Heart left ventricle (tissue), 16 donors: ENCODE results near the gene CHMP3. TPM values are rescaled to one million over a fixed set of nuclear protein-coding genes. Genes with fewer than 3 reads are reported as not detected.

Source experiments
- ATAC-seq, 4 donors: fragments of 200-7000 bp; cut with Tn5 transposase; one replicate each; pipeline ENCODE4 v1.9.1; 2020 to 2022; ENCODE audit warnings: moderate library complexity in 4 of 4, mild to moderate bottlenecking in 3 of 4, moderate number of reproducible peaks in 1 of 4
- DNase-seq, 5 donors: peaks; one replicate each; pipeline ENCODE4 v3.0.0-alpha.2; 2020
- H3K27ac ChIP-seq, 12 donors: fragments of 200-600 bp; sonication (generic) in 4 of 12; one replicate each; pipeline versions ENCODE4 v1.5.0 to v1.8.0; 2016 to 2022; ENCODE audit warnings: mild to moderate bottlenecking in 2 of 12
- H3K27me3 ChIP-seq, 9 donors: fragments of 200-600 bp; sonication (generic) in 2 of 9; one replicate each; pipeline versions ENCODE4 v1.5.1 to v1.8.0; 2016 to 2022; ENCODE audit warnings: mild to moderate bottlenecking in 3 of 9
- H3K36me3 ChIP-seq, 9 donors: fragments of 200-600 bp; sonication (generic) in 2 of 9; one replicate each; pipeline versions ENCODE4 v1.5.0 to v1.8.0; 2018 to 2022; ENCODE audit warnings: mild to moderate bottlenecking in 2 of 9
- H3K4me1 ChIP-seq, 12 donors: fragments of 200-600 bp; sonication (generic) in 4 of 12; one replicate each; pipeline versions ENCODE4 v1.5.0 to v1.8.0; 2016 to 2022; ENCODE audit warnings: mild to moderate bottlenecking in 3 of 12
- H3K4me3 ChIP-seq, 12 donors: fragments of 200-600 bp; sonication (generic) in 4 of 12; one replicate each; pipeline versions ENCODE4 v1.5.0 to v1.8.0; 2017 to 2022; ENCODE audit warnings: mild to moderate bottlenecking in 9 of 12, moderate library complexity in 4 of 12
- H3K9me3 ChIP-seq, 12 donors: fragments of 200-600 bp; sonication (generic) in 4 of 12; one replicate each; pipeline versions ENCODE4 v1.5.0 to v1.8.0; 2016 to 2022; ENCODE audit warnings: mild to moderate bottlenecking in 1 of 12
- CTCF ChIP-seq, 12 donors: fragments of 200-600 bp; sonication (generic) in 4 of 12; IDR thresholded peaks; one replicate each; pipeline versions ENCODE4 v1.5.0 to v1.8.0; 2018 to 2022; ENCODE audit warnings: antibody characterized with exemption in 12 of 12, mild to moderate bottlenecking in 5 of 12
- POLR2A ChIP-seq, 2 donors: fragments of 450-650 bp; IDR thresholded peaks; one replicate each; pipeline ENCODE4 v1.6.1; 2017; ENCODE audit warnings: antibody characterized with exemption in 2 of 2, mild to moderate bottlenecking in 2 of 2, moderate library complexity in 2 of 2
- WGBS, 4 donors: extraction: QIAGEN DNeasy Blood & Tissue Kit in 2 of 4; methylation state at CpG; one replicate each; pipeline versions ENCODE4 v1.1.5 to v1.1.7; 2013 to 2018; 5-methylcytosine and 5-hydroxymethylcytosine counted together
- intact Hi-C, 10 donors: fragments of 100-400 bp; cut with DNase I; formaldehyde crosslinking; loops; one replicate each; pipeline versions ENCODE4 v1.11.1 to v1.14.2; 2022
- polyA plus RNA-seq, 2 donors: library from polyadenylated mRNA; stranded (reverse); fragments of 200-250 nt; gene quantifications; one replicate each; pipeline ENCODE4 v1.2.3, GENCODE V29; 2013
- total RNA-seq, 9 donors: library from RNA; depleted of rRNA in 2 of 9; stranded (reverse); fragments of >200 nt in 2 of 9; fragmentation: NEBNext Ultra II Directional in 3 of 9; extraction: Animal tissue kit (Norgen Biotek cat#: 25700) in 3 of 9; gene quantifications; one replicate each; pipeline versions ENCODE4 v1.1.0 to v1.2.4, GENCODE V29; 2016 to 2023
- donor health status: ischemic (EF 13 %, LVEDD 7.1; RV severe dilation, severe dysfunction).
- donor health status: healthy with polysubstance abuse.
- donor health status: DM: no; HTN: yes; CAD: no.
- donor health status: DM: no; HTN: no; CAD: no.
- donor health status: ischemic (EF 25% LVEDD 6.9; RV normal size, moderate dysfunction).
- donor health status: ischemic (EF 25% LVEDD 5.7; RV mildly dilated, moderate dysfunction).
- donor health status: healthy.
- donor health status: DM: yes; HTN: yes; CAD: no.
- donor health status: ischemic (EF 35%, LVEDD 5.7; RV mildly dilated, moderate dysfunction).
- donor health status: nonischemic (EF 11% LVEDD 7.7; RV severe dilation, severe dysfunction).
- donor health status: DM: yes; HTN: yes; CAD: no.
- donor health status: PGD.
- donor health status: ischemic (EF 29% LVEDD 5.4; RV normal size, mild dysfunction).
- donor health status: nonischemic (EF 23%, LVEDD 6.1; RV moderate dilation, normal function).

CHMP3 gene
- total and polyA plus RNA-seq, 11 donors: 50.0 to 178 (median 144) TPM

GRCh38 chr2:86468162-86469033 is 94.8 kb downstream of the CHMP3 start:
- H3K27me3 ChIP-seq: no peaks in the 10 kb centered on the region
- no peak for DNase-seq
- intact Hi-C loops: loop anchor here in 2 of 10 donors (2.0 to 10.0 kb wide), 2 partner anchors 26 to 156 kb away; partner anchors contain the start of gene RNF103 (in 1 of the 2)
- no peaks in the 10 kb centered on the region for H3K9me3 ChIP-seq
- H3K36me3 ChIP-seq: peaks cover 0 to 100% (median 97%) of the 10 kb centered on the region in 9 donors
- H3K4me1 ChIP-seq: peaks cover 0 to 47% (median 26%) of the 10 kb centered on the region in 12 donors
- no peak for TF ChIP-seq POLR2A (IDR thresholded peaks at IDR 0.05)
- TF ChIP-seq CTCF (IDR thresholded peaks at IDR 0.05): no peak
- no peak overlapping the region for H3K27ac ChIP-seq
- no peak for ATAC-seq
- no peak overlapping the region for H3K4me3 ChIP-seq
- WGBS, 4 donors: 58 to 70% (median 67%) methylated on average over 7 of the region's 7 CpGs

- Histone ChIP-seq H3K4me1 (peaks cover 0 to 54% (median 27%) of the 10 kb centered on the region in 12 donors), H3K9me3 (no peaks in the 10 kb centered on the region), H3K4me3 (no peak overlapping the region), H3K27me3 (no peaks in the 10 kb centered on the region), H3K36me3 (peaks cover 0 to 100% (median 97%) of the 10 kb centered on the region in 9 donors), H3K27ac (no peak overlapping the region)
- DNase-seq (no peak), ATAC-seq (no peak)
- intact Hi-C loops: loop anchor here in 1 of 10 donors (10.0 kb wide), 1 partner anchor 158 kb away; the partner anchor contains the start of gene RNF103
- WGBS, 4 donors: 75 to 89% (median 83%) methylated on average over 1 of the region's 1 CpG
- TF ChIP-seq POLR2A (IDR thresholded peaks at IDR 0.05): no peak
- no peak for TF ChIP-seq CTCF (IDR thresholded peaks at IDR 0.05)
Observed at GRCh38 chr2:86466306-86466705, 96.9 kb downstream of the CHMP3 start.

GRCh38 chr2:86464652-86465051 is 98.6 kb downstream of the CHMP3 start:
- TF ChIP-seq CTCF (IDR thresholded peaks at IDR 0.05): no peak
- no peak for TF ChIP-seq POLR2A (IDR thresholded peaks at IDR 0.05)
- no peak overlapping the region for H3K4me3 ChIP-seq
- peaks cover 0 to 100% (median 98%) of the 10 kb centered on the region in 9 donors for H3K36me3 ChIP-seq
- H3K4me1 ChIP-seq: peaks cover 0 to 56% (median 28%) of the 10 kb centered on the region in 12 donors
- H3K27me3 ChIP-seq: no peaks in the 10 kb centered on the region
- 60 to 63% (median 62%) methylated on average over 3 of the region's 3 CpGs for WGBS, 4 donors
- peak overlapping the region in 7 of 12 donors; percentile 2 to 35 (median 6) for H3K27ac ChIP-seq
- ATAC-seq: peak; percentile 71 to 74 (median 72)
- DNase-seq: peak in 4 of 5 donors; percentile 27 to 57 (median 44)
- intact Hi-C loops: loop anchor here in 1 of 10 donors (10.0 kb wide), 1 partner anchor 160 kb away; the partner anchor contains the start of gene RNF103
- no peaks in the 10 kb centered on the region for H3K9me3 ChIP-seq
